Cardiac fibroblast (primary cell): ENCODE results near the gene CARD11.

Experiments used
- DNase-seq, 2 donors: peaks; one replicate each; pipeline versions ENCODE4 v3.0.0 to v3.0.0-alpha.2; 2010; ENCODE audit warnings: low read depth in 2 of 2
- H3K4me3 ChIP-seq, 2 donors: replicated peaks in 1 of 2; 1 replicate in 1 of 2; 2 replicates in 1 of 2; pipeline ENCODE4 v1.5.1; 2011; ENCODE audit warnings: low read depth in 2 of 2, low read length in 2 of 2, mild to moderate bottlenecking in 2 of 2, moderate library complexity in 1 of 2
- CTCF ChIP-seq: IDR thresholded peaks from one replicate; pipeline ENCODE4 v1.5.1; 2011; ENCODE audit warnings: low read depth, mild to moderate bottlenecking, low read length, inconsistent platforms

The CARD11 gene

GRCh38 chr7:2869981-2870380 is 173.7 kb downstream of the CARD11 start:
- TF ChIP-seq CTCF = no peak
- H3K4me3 ChIP-seq = no peak overlapping the region
- DNase-seq = no peak

- no peak for DNase-seq
- no peak overlapping the region for H3K4me3 ChIP-seq
- no peak for TF ChIP-seq CTCF
Measured at GRCh38 chr7:2866601-2867000, 177.1 kb downstream of the CARD11 start.

DNA sequence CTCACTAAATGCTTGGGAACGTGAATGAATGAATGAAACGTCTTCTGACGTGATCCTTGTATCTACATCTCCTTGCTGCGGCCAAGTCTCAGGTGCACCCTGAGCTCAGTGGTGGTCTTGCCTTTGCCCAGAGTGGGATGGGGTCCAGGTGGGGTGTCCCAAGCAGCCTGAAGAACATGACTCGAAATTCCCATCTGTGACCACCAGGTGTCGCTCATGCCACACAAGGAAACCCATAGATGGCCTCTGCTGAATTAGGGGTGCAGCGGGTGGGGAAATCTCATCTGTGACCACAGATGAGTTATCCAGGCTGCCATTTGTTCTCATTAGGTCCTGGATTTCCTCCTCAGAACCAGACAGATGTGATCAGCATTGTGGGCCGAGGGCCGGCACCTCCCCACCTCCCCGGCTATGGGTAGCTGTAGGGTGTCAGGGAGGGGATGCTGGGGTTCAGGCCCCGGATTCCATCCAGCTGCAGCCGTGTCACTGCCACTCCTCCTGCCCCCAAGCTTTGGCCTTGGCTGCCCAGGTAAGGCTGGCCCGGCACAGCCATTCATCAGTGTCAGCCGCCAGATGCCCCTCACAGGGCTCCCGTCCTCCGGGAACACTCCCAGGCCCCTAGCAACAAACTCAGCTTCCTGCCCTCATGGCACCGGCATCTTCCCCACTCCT is 178.5 kb downstream of the CARD11 start:
- DNase-seq = peak; percentile 79 to 81
- TF ChIP-seq CTCF = peak; percentile 88
- H3K4me3 ChIP-seq = no peak overlapping the region

GRCh38 chr7:2864204-2864985 is 179.3 kb downstream of the CARD11 start:
- no peak for TF ChIP-seq CTCF
- peak overlapping the region in 1 of 2 donors; percentile 27 for H3K4me3 ChIP-seq
- peak in 1 of 2 donors; percentile 60 for DNase-seq

- peak overlapping the region in 1 of 2 donors; percentile 27 for H3K4me3 ChIP-seq
- DNase-seq = peak; percentile 98 to 99
- no peak for TF ChIP-seq CTCF
Measured at GRCh38 chr7:2863461-2864066, 180.1 kb downstream of the CARD11 start.

- no peak for TF ChIP-seq CTCF
- H3K4me3 ChIP-seq = peak overlapping the region in 1 of 2 donors; percentile 26
- peak; percentile 81 to 83 for DNase-seq
Measured at GRCh38 chr7:2862831-2863361, 180.8 kb downstream of the CARD11 start.
